Measurements from ENCODE around the gene CCSAP.

The CCSAP gene

GRCh38 chr1:229303855-229304254, 39.0 kb downstream of the CCSAP start:
- TF ChIP-seq TAF1 (IDR thresholded peaks at IDR 0.05; ENCODE audit: borderline replicate concordance, insufficient read depth, low read length) (no peak), SIN3A (IDR thresholded peaks at IDR 0.05; ENCODE audit: borderline replicate concordance, insufficient read depth, low read length) (no peak), POLR2AphosphoS5 (IDR thresholded peaks at IDR 0.05; ENCODE audit: low read depth, low read length) (no peak), FOXP2 (optimal IDR thresholded peaks at IDR 0.05; ENCODE audit: borderline replicate concordance, extremely low read depth, extremely low read length, insufficient read depth) (no peak), REST (IDR thresholded peaks at IDR 0.05; ENCODE audit: insufficient read depth in 1 of 2, low read depth in 2 of 2, low read length in 2 of 2) (no peak)

DNA sequence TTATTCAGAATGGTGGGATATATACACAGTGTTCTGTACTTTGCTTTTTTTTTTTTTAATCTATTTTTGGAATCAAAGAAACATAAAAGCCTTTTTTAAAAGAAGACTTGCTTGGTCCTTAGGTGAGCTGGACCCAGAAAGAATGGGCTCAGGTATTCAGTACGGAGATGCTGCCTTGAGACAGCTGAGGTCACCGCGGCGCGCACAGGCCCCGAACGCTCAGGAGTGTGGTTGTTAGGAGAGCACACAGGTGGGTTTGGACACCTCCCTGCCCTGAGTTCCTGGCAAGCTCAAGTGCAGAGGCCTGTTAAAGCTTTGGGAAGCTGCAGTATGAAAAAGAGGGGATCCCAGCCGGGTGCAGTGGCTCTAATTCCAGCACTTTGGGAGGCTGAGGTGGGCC, 40.1 kb downstream of the CCSAP start:
- TF ChIP-seq SIN3A (IDR thresholded peaks at IDR 0.05; ENCODE audit: borderline replicate concordance, insufficient read depth, low read length) (no peak), TAF1 (IDR thresholded peaks at IDR 0.05; ENCODE audit: borderline replicate concordance, insufficient read depth, low read length) (no peak), REST (IDR thresholded peaks at IDR 0.05; ENCODE audit: insufficient read depth in 1 of 2, low read depth in 2 of 2, low read length in 2 of 2) (no peak), FOXP2 (optimal IDR thresholded peaks at IDR 0.05; ENCODE audit: borderline replicate concordance, extremely low read depth, extremely low read length, insufficient read depth) (no peak), POLR2AphosphoS5 (IDR thresholded peaks at IDR 0.05; ENCODE audit: low read depth, low read length) (no peak)

- TF ChIP-seq POLR2AphosphoS5 (IDR thresholded peaks at IDR 0.05; ENCODE audit: low read depth, low read length) (no peak), REST (IDR thresholded peaks at IDR 0.05; ENCODE audit: insufficient read depth in 1 of 2, low read depth in 2 of 2, low read length in 2 of 2) (no peak), SIN3A (IDR thresholded peaks at IDR 0.05; ENCODE audit: borderline replicate concordance, insufficient read depth, low read length) (no peak), FOXP2 (optimal IDR thresholded peaks at IDR 0.05; ENCODE audit: borderline replicate concordance, extremely low read depth, extremely low read length, insufficient read depth) (no peak), TAF1 (IDR thresholded peaks at IDR 0.05; ENCODE audit: borderline replicate concordance, insufficient read depth, low read length) (no peak)
These were observed 42.6 kb downstream of the CCSAP start for GRCh38 chr1:229300099-229300757.

DNA sequence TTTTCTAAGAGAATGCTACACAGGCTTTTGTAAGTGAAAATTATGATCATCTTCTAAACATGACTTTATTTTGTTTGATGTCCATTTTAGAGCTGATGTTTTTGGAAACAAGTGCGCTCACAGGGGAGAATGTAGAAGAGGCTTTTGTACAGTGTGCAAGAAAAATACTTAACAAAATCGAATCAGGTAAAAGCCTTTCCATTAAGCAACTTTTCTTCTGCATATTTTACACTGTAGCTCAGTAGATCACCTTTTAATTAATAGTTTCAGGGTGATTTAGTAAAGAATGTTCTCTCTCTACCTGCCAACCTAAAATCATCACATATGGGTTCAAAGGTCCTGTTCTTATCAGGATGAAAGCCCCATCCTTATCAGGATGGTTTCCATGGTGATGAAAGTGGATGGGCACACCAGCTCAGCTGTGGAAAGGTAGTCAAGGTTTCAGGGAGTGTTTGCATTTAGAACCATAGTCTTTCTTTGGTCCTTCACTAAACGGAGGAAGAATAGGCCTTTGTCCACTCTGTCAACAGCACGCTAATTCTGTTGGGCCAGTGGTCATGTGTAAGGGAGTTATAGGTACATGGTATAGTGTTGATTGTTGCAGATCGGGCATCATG, 43.9 kb downstream of the CCSAP start:
- no peak for TF ChIP-seq FOXP2 (optimal IDR thresholded peaks at IDR 0.05; ENCODE audit: borderline replicate concordance, extremely low read depth, extremely low read length, insufficient read depth)
- TF ChIP-seq SIN3A (IDR thresholded peaks at IDR 0.05; ENCODE audit: borderline replicate concordance, insufficient read depth, low read length): no peak
- no peak for TF ChIP-seq REST (IDR thresholded peaks at IDR 0.05; ENCODE audit: insufficient read depth in 1 of 2, low read depth in 2 of 2, low read length in 2 of 2)
- TF ChIP-seq TAF1 (IDR thresholded peaks at IDR 0.05; ENCODE audit: borderline replicate concordance, insufficient read depth, low read length): no peak
- no peak for TF ChIP-seq POLR2AphosphoS5 (IDR thresholded peaks at IDR 0.05; ENCODE audit: low read depth, low read length)

All from PFSK-1 (cell line).